HG03139 (cell line): Measurements from ENCODE around the gene XPR1.
"Not testable (repeated sequence)": the region's sequence is repeated elsewhere in the genome, so short reads cannot be mapped to it uniquely, and the experiment has no call there.

Experiments used
- ATAC-seq: cut with Tn5 transposase; IDR thresholded peaks from one replicate; pipeline ENCODE4 v1.9.1; 2021; ENCODE audit not compliant: unreplicated experiment

XPR1 gene

DNA sequence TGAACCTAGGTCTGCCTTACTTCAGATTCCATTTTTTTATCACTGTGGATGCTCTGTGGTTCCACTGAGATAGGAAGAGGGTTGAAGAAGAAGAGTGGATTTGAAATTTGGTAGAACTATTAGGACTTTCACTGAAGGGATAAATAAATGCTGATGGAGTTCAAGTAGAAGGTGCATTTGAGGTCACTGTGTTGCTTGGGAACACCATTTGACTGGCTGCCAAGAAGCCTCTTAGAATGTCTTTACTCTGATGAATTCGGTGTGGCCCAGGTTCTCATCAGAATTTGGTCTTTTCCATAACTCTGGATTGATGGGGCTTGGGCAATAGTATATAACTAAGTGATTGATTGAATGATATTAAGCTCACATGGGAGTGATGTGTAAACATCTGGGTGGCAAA is 11.9 kb downstream of the XPR1 start:
- ATAC-seq = no peak

GRCh38 chr1:180644526-180645192 is 12.8 kb downstream of the XPR1 start:
- ATAC-seq = no peak

DNA sequence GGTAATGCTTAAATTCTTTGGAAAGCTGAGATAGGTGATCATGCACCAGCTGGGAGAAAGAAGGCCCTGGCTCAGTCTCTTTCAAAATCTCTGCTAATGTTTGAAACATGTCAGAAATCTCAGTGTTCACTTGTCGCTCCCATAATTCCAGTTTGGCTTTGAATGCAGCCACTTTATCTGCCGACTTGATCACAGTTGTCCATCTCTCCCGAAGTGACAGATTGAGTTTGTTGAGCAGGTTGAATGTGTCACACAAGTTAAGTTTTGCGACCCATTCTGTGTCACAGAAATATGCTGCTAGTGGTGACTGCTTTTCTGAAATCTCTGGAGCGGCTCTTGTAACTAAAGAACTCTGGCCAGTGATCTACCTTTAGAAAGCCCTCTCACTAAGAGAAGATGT is 13.4 kb downstream of the XPR1 start:
- not testable (repeated sequence) for ATAC-seq

GRCh38 chr1:180646093-180646492 is 14.3 kb downstream of the XPR1 start:
- no peak for ATAC-seq

GRCh38 chr1:180646547-180646946 is 14.7 kb downstream of the XPR1 start:
- ATAC-seq = no peak

DNA sequence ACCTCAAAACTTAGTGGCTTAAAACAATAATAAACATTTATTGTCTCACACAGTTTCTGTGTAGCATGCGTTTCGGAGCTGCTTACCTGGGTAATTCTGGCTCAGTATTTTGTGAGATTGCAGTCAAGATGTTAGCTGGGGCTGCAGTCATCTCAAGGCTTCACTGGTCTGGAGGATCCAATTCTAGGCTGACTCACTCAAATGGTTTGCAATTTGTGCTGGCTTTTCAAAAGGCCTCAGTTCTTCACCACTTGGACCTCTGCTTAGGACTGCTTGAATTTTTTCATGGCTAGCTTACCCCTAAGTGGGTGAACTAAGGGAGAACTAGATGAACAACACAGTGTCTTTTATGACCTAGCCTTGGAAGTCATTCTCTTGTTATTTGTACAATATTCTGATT is 21.0 kb downstream of the XPR1 start:
- no peak for ATAC-seq

DNA sequence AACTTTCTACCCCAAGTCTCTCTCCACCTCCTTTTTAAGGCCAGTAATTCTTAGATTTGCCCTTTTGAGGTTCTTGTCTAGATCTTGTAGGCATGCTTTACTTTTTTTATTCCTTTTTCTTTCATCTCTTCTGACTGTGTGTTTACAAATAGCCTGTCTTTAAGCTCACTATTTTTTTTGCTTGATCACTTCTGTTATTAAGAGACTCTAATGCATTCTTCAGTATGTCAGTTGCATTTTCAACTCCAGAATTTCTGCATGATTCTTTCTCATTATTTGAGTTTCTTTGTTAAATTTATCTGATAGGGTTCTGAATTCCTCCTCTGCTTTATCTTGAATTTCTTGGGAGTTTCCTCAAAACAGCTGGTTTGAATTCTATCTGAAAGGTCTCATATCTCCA is 30.9 kb downstream of the XPR1 start:
- ATAC-seq = no peak

GRCh38 chr1:180670681-180671080 is 38.9 kb downstream of the XPR1 start:
- no peak for ATAC-seq

DNA sequence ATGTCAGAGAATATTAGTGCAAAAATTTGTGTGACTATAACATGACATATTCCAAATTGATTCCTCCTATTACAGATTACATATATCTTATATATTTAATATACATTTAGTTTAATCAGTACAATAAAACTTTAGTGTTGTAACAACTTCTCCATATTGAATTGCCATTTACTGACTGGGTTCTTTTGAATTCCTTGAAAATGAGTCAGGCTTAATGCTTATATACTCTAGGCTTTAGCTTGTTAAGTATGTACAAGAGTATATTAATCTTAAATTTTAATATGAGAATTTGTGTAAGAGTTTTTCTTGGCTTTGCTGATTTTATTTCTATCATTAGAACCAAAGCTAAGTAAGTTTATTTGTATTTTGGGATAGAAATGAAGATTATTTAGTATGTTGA is 40.3 kb downstream of the XPR1 start:
- no peak for ATAC-seq

DNA sequence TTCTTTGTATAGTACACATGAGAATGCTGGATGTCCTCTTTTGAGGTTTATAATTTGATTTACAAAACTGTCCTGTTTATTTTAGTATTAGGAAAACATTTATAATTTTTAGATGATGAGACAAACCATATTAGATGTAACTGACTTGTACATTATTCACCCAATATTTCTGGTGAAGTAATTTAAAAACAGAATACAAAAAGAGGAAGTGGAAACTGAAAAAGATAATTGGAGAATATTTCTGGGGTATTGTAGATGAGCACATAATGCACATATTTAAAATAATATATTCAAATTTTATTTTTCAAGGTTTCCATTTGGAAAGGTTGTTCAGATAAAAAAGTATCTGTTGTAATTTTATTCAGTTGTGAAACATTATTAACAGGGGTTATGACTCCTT is 40.7 kb downstream of the XPR1 start:
- ATAC-seq = no peak

- ATAC-seq = no peak
These were observed 43.0 kb downstream of the XPR1 start for GRCh38 chr1:180674603-180675530.

GRCh38 chr1:180675586-180675985 is 43.8 kb downstream of the XPR1 start:
- no peak for ATAC-seq

- no peak for ATAC-seq
These were observed 48.8 kb downstream of the XPR1 start for GRCh38 chr1:180680558-180681144.

- not testable (repeated sequence) for ATAC-seq
These were observed 51.3 kb downstream of the XPR1 start for GRCh38 chr1:180683117-180683516.

DNA sequence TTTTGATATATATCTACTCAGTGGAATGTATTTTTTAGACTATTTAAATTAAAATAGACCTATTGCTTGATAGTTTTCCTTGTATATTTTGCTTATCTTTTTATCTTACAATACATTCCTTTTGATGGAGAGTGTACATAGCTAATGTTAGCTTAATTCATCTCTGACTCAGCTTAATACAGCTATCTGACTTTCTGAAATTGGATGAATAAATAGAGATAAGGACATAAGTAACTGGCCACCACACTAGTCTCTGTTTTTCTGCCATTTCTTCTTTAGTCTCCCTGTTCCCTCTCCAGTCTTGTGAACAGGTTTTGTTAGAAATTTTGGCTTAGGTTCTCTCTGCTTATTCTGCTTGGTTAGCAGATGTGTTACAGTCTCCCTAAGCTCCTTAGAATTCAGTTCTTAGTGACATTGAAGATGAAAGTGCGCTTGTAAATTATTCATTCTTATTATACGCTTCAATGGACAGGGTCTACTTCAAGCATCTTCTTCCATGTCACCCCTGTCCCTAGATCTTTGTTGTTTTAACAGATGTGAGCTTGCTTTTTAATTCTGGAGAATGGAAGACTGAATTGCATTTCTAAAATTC is 59.6 kb downstream of the XPR1 start:
- ATAC-seq = no peak

GRCh38 chr1:180693564-180694244 is 61.9 kb downstream of the XPR1 start:
- no peak for ATAC-seq

GRCh38 chr1:180695282-180695681 is 63.5 kb downstream of the XPR1 start:
- ATAC-seq = no peak

GRCh38 chr1:180696361-180696760 is 64.5 kb downstream of the XPR1 start:
- no peak for ATAC-seq

DNA sequence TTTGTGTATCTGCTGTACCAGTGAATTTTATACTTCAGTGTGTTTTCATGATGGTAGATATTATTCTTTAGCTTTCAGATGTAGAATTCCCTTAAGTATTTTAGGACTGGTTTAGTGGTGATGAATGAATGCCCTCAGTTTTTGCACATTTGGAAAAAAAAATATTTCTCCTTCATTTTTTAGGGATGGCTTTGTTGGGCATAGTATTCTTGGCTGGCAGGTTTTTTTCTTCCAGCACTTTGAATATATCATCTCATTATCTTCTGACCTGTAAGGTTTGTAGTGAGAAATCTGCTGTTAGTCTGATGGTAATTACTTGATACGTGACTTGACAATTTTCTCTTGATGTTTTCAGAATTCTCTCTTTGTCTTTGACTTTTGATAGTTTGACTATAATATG is 66.8 kb downstream of the XPR1 start:
- no peak for ATAC-seq

GRCh38 chr1:180702376-180702775 is 70.6 kb downstream of the XPR1 start:
- ATAC-seq = not testable (repeated sequence)

- ATAC-seq = not testable (repeated sequence)
These were observed 78.9 kb downstream of the XPR1 start for GRCh38 chr1:180710746-180711145.
